K562 (cell line): Measurements from ENCODE around the gene DNAJB7. TPM values are rescaled to one million over a fixed set of nuclear protein-coding genes. Genes with fewer than 3 reads are reported as not detected.

ENCODE experiments used
- ARHGAP35 ChIP-seq: fragments of 450-650 bp; IDR thresholded peaks from 2 replicates; pipeline ENCODE4 v1.6.1; 2018; ENCODE audit not compliant: partially characterized antibody
- EHMT2 ChIP-seq: fragments of 450-650 bp; IDR thresholded peaks from 2 replicates; pipeline ENCODE4 v1.6.1; 2018; ENCODE audit warnings: antibody characterized with exemption
- ELF4 ChIP-seq: fragments of 450-650 bp; formaldehyde crosslinking; IDR thresholded peaks from 2 replicates; pipeline ENCODE4 v1.4.0; 2022; ENCODE audit warnings: missing genetic modification characterization
- EP400 ChIP-seq: fragments of 450-650 bp; IDR thresholded peaks from 2 replicates; pipeline ENCODE4 v1.6.1; 2017; ENCODE audit warnings: antibody characterized with exemption, mild to moderate bottlenecking, moderate library complexity
- GABPB2 ChIP-seq: fragments of 250-450 bp; sonication (Bioruptor Pico); conservative IDR thresholded peaks from 2 replicates; pipeline ENCODE4 v1.5.1; 2021; ENCODE audit warnings: mild to moderate bottlenecking
- GTF2F1 ChIP-seq: IDR thresholded peaks from 2 replicates; pipeline ENCODE4 v1.6.1; 2011; ENCODE audit warnings: low read depth, low read length, improper control_type of control experiment
- HMBOX1 ChIP-seq: sonication (generic); IDR thresholded peaks from 2 replicates; pipeline ENCODE4 v1.6.1; 2016
- MAFK ChIP-seq: IDR thresholded peaks from 2 replicates; pipeline ENCODE4 v1.6.1; 2011; ENCODE audit warnings: low read length, improper control_type of control experiment
- MYNN ChIP-seq, 2 experiments: sonication (generic); formaldehyde crosslinking in 1 of 2; IDR thresholded peaks; 2 replicates each; pipeline versions ENCODE4 v1.5.0 to v1.6.1; 2016 to 2020; ENCODE audit warnings: antibody characterized with exemption in 1 of 2, missing genetic modification reagents in 1 of 2
- NCOA2 ChIP-seq, 2 experiments: fragments of 450-650 bp; IDR thresholded peaks; 2 replicates each; pipeline ENCODE4 v1.6.1; 2018; ENCODE audit warnings: mild to moderate bottlenecking in 2 of 2, moderate library complexity in 1 of 2; ENCODE audit not compliant: partially characterized antibody in 2 of 2
- RNF2 ChIP-seq: sonication (generic); IDR thresholded peaks from 2 replicates; pipeline ENCODE4 v1.6.1; 2016
- TCF15 ChIP-seq: fragments of 250-450 bp; sonication (Bioruptor Pico); IDR thresholded peaks from 2 replicates; pipeline ENCODE4 v1.8.0; 2022; ENCODE audit warnings: moderate library complexity, mild to moderate bottlenecking, inconsistent platforms
- TFAM ChIP-seq: fragments of 250-450 bp; sonication (Bioruptor Pico); conservative IDR thresholded peaks from 2 replicates; pipeline ENCODE4 v1.5.0; 2021; ENCODE audit warnings: mild to moderate bottlenecking, moderate library complexity
- TRIM28 ChIP-seq: fragments of 450-650 bp; IDR thresholded peaks from 2 replicates; pipeline ENCODE4 v1.6.1; 2017
- TSC22D4 ChIP-seq: fragments of 450-650 bp; IDR thresholded peaks from 2 replicates; pipeline ENCODE4 v1.6.1; 2016; ENCODE audit warnings: missing genetic modification characterization, missing biosample characterization, control low read depth
- ZBTB40 ChIP-seq, 2 experiments: fragments of 450-650 bp in 1 of 2; sonication (generic) in 1 of 2; formaldehyde crosslinking in 1 of 2; IDR thresholded peaks; 2 replicates each; pipeline versions ENCODE4 v1.7.1 to v1.9.0; 2016 to 2022; ENCODE audit warnings: inconsistent platforms in 1 of 2, mild to moderate bottlenecking in 1 of 2, missing genetic modification reagents in 1 of 2
- ZNF324 ChIP-seq: fragments of 250-450 bp; sonication (Bioruptor Pico); IDR thresholded peaks from 2 replicates; pipeline ENCODE4 v1.4.0; 2020; ENCODE audit warnings: mild to moderate bottlenecking
- ZNF589 ChIP-seq: fragments of 200-800 bp; sonication (Bioruptor generic); IDR thresholded peaks from 2 replicates; pipeline ENCODE4 v1.6.1; 2016; ENCODE audit warnings: low read depth, missing genetic modification characterization, missing compliant biosample characterization
- ZNF696 ChIP-seq: fragments of 250-450 bp; sonication (Bioruptor Pico); conservative IDR thresholded peaks from 2 replicates; pipeline ENCODE4 v1.4.0; 2020; ENCODE audit warnings: mild to moderate bottlenecking, moderate library complexity
- ZNF699 ChIP-seq: fragments of 250-450 bp; sonication (Bioruptor Pico); IDR thresholded peaks from 2 replicates; pipeline ENCODE4 v1.8.0; 2021; ENCODE audit warnings: mild to moderate bottlenecking, moderate library complexity; ENCODE audit not compliant: insufficient replicate concordance
- ZNF764 ChIP-seq: fragments of 250-450 bp; sonication (Bioruptor Pico); IDR thresholded peaks from 2 replicates; pipeline ENCODE4 v1.4.0; 2020; ENCODE audit warnings: low read depth, mild to moderate bottlenecking, moderate library complexity
- polyA plus RNA-seq, 8 experiments: library from polyadenylated mRNA; depleted of rRNA in 4 of 8; stranded (reverse) in 5 of 8; unstranded in 3 of 8; fragments of >200 nt; fragmentation: Nextera tagmentation in 2 of 8; fragmentation: Illumina TruSeq in 1 of 8; extraction: Ambion mirVana in 2 of 8; extraction: Trizol in 1 of 8; gene quantifications; 2 replicates each; pipeline versions ENCODE4 v1.2.1 to v1.2.3, GENCODE V29; 2011 to 2014; ENCODE audit warnings: inconsistent platforms in 1 of 8, missing spikeins in 1 of 8
- total RNA-seq, 7 experiments: library from RNA; depleted of rRNA in 6 of 7; stranded (reverse); fragments of >200 nt in 6 of 7; fragmentation: Illumina TruSeq in 2 of 7; extraction: Trizol in 2 of 7; gene quantifications; 2 replicates each; pipeline versions ENCODE4 v1.2.1 to v1.2.3, GENCODE V29; 2011 to 2021; ENCODE audit warnings: low replicate concordance in 1 of 7

DNAJB7 gene
- total and polyA plus RNA-seq, 9 of the 15 experiments (the other 6 are each of a cell fraction or from before 2014, with no cell fraction given) = 0.13 to 0.21 TPM; not detected in 7

GRCh38 chr22:40813912-40814315 is 48.0 kb downstream of the DNAJB7 start (continued):
- peak; percentile 99 for TF ChIP-seq ELF4 (CRISPR knock-in tag)
- TF ChIP-seq ZBTB40 (IDR thresholded peaks at IDR 0.05) = no peak
- TF ChIP-seq ZBTB40 (CRISPR knock-in tag; IDR thresholded peaks at IDR 0.05) = no peak
- peak; percentile 43 for TF ChIP-seq EP400
- no peak for TF ChIP-seq TFAM (CRISPR knock-in tag)
- TF ChIP-seq EHMT2 = no peak
- TF ChIP-seq TCF15 = peak; percentile 100
- peak; percentile 97 for TF ChIP-seq ZNF699 (CRISPR knock-in tag)
- TF ChIP-seq ARHGAP35 = no peak
- peak; percentile 100 for TF ChIP-seq ZNF589 (CRISPR knock-in tag)
- no peak for TF ChIP-seq TRIM28
- TF ChIP-seq TSC22D4 (tag) = no peak
- no peak; the same call in 1 of the 2 replicates for TF ChIP-seq HMBOX1
- peak; percentile 40; the same call in 1 of the 2 replicates for TF ChIP-seq ZNF764 (CRISPR knock-in tag)
- TF ChIP-seq NCOA2 (IDR thresholded peaks at IDR 0.05; ENCODE audit: partially characterized antibody in 2 of 2) = peak in 1 of 2 experiments; percentile 40
- TF ChIP-seq MYNN (IDR thresholded peaks at IDR 0.05) = 0 out of 2 replicates have a peak, but pooled peaks have one; percentile 21
- no peak for TF ChIP-seq MYNN (CRISPR knock-in tag; IDR thresholded peaks at IDR 0.05)
- no peak for TF ChIP-seq MAFK
- TF ChIP-seq RNF2 = no peak; the same call in 1 of the 2 replicates
- no peak for TF ChIP-seq GTF2F1
- TF ChIP-seq ZNF696 = peak; percentile 94
- TF ChIP-seq GABPB2 = peak; percentile 89
- TF ChIP-seq ZNF324 (CRISPR knock-in tag) = peak; percentile 96
